HG02981 (cell line): Measurements from ENCODE around the gene RILPL2.
"Not testable (repeated sequence)": the region's sequence is repeated elsewhere in the genome, so short reads cannot be mapped to it uniquely, and the experiment has no call there.

ENCODE experiments used
- ATAC-seq: cut with Tn5 transposase; IDR thresholded peaks from one replicate; pipeline ENCODE4 v1.9.1; 2021; ENCODE audit warnings: mild to moderate bottlenecking, moderate library complexity; ENCODE audit not compliant: unreplicated experiment

Gene RILPL2

GRCh38 chr12:123384994-123385376 lies 51.5 kb downstream of the RILPL2 start:
- ATAC-seq: no peak

- ATAC-seq: no peak
Measured at GRCh38 chr12:123384318-123384993, 52.0 kb downstream of the RILPL2 start.

DNA sequence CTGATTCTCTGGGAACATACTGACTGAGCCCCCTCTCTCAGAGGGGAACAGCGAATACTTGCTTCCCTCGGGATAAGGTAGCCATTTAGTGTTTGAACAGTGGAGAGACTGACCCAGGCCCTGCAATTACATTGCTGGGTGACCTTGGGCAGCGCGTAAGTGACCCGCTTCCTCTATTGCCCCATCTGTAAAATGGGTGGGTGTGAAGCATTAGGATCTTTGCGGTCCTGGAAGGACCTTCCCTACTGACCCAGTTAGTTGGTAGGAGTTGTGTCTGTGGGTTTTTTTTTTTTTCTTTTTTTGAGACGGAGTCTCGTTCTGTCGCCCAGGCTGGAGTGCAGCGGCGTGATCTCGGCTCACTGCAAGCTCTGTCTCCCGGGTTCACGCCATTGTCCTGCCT lies 53.8 kb downstream of the RILPL2 start:
- ATAC-seq: no peak

DNA sequence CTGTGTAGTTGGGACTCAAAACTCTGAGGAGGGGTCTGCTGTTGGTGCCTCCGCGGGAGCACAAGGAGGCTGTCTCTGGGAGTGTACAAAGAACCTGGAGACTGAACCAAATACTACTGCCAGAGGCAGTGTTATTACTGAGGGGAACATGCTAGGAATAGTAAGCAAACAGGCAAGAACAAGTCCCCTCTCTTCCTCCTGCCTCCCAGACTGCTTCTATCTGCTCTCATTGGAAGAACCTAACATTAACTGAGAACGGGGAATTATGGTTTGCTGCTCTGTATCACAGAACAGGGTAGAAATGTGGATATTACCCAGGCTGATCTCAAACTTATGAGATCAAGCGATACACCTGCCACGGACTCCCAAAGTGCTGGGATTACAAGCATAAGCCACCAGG lies 57.1 kb downstream of the RILPL2 start:
- no peak for ATAC-seq

DNA sequence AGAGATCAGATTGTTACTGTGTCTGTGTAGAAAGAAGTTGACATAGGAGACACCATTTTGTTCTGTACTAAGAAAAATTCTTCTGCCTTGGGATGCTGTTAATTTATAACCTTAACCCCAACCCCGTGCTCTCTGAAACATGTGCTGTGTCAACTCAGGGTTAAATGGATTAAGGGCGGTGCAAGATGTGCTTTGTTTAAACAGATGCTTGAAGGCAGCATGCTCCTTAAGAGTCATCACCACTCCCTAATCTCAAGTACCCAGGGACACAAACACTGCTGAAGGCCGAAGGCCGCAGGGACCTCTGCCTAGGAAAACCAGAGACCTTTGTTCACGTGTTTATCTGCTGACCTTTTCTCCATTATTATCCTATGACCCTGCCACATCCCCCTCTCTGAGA lies 64.1 kb downstream of the RILPL2 start:
- ATAC-seq: not testable (repeated sequence)

GRCh38 chr12:123371667-123372368 lies 64.7 kb downstream of the RILPL2 start:
- not testable (repeated sequence) for ATAC-seq

DNA sequence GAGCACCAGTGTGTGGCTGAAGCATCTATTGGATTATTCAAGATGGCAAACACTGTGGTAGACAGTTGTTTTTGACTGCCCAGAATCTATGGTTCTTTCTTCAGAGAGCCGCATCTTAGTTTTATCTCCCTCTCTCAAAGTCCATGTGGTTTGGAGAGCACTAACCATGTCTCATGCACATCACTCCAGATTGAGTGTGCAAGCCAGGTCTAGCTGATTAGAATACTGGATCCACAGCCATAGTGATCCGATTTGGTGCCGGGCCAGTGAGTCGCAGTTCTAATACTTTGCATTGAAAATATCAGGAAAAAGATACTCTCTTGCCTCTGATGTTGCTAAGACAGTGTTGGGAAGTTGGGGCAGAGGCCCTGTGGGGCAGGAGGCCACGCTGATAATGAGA lies 67.3 kb downstream of the RILPL2 start:
- ATAC-seq: no peak

GRCh38 chr12:123368431-123368830 lies 68.1 kb downstream of the RILPL2 start:
- not testable (repeated sequence) for ATAC-seq

DNA sequence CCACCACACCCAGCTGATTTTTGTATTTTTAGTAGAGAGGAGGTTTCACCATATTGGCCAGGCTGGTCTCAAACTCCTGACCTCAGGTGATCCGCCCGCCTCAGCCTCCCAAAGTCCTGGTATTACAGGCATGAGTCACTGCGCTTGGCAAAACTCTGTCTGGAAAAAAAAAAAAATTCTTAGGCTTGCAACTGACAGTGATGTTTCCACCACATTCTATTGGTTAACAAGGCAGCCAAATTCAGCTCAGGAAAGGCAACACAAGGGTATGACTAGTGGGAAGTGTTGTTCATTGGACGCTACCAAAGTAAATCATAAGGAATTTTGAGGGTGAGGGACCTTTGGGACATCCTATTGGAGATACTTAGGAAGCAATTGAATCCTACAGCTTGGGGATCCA lies 69.0 kb downstream of the RILPL2 start:
- no peak for ATAC-seq
